GM12872 (cell line): Measurements from ENCODE around the gene HSPA14.

Experiments used
- TF ChIP-seq, protein P1 (sequence below): IDR thresholded peaks from 3 replicates; pipeline ENCODE4 v1.5.1; 2011; ENCODE audit warnings: low read depth, mild to moderate bottlenecking, low read length, moderate library complexity; ENCODE audit not compliant: insufficient read depth

Gene HSPA14

DNA sequence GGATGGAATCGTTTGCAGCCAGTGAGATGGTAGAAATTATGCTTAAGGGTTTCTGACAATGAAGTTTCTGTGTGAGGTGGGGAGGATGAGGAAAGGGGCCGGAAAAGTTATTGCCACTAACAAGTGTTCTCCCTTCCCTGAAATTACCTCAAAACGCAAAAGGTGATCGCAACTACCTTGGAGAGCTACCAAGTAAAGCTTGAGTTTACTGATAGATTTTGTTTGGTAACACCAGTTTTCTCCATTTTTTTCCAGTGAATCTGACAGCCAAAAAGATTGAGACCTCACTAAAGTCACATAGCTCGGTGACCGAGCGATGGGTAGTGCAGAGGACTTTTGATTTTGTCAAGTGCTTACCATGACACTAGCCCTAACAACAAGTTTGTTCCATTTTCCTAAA, 42.1 kb downstream of the HSPA14 start:
- TF ChIP-seq, protein P1, sequence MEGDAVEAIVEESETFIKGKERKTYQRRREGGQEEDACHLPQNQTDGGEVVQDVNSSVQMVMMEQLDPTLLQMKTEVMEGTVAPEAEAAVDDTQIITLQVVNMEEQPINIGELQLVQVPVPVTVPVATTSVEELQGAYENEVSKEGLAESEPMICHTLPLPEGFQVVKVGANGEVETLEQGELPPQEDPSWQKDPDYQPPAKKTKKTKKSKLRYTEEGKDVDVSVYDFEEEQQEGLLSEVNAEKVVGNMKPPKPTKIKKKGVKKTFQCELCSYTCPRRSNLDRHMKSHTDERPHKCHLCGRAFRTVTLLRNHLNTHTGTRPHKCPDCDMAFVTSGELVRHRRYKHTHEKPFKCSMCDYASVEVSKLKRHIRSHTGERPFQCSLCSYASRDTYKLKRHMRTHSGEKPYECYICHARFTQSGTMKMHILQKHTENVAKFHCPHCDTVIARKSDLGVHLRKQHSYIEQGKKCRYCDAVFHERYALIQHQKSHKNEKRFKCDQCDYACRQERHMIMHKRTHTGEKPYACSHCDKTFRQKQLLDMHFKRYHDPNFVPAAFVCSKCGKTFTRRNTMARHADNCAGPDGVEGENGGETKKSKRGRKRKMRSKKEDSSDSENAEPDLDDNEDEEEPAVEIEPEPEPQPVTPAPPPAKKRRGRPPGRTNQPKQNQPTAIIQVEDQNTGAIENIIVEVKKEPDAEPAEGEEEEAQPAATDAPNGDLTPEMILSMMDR = no peak

DNA sequence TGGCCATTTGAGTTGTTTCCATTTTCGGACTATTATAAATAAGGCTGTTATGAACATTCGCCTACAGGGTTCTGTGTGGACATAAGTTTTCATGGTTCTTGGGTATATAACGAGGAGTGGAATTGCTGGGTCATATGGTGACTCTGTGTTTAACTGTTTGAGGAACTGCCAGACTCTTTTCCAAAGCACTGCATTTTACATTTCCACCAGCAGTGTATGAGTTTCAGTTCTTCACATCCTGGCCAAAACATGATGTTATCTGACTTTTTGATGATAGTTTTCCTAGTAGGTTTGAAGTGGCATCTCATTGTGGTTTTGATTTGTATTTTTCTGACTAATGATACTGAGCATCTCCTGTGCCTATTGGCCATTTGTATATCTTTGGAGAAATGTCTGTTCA, 46.0 kb downstream of the HSPA14 start:
- TF ChIP-seq, protein P1 = no peak

DNA sequence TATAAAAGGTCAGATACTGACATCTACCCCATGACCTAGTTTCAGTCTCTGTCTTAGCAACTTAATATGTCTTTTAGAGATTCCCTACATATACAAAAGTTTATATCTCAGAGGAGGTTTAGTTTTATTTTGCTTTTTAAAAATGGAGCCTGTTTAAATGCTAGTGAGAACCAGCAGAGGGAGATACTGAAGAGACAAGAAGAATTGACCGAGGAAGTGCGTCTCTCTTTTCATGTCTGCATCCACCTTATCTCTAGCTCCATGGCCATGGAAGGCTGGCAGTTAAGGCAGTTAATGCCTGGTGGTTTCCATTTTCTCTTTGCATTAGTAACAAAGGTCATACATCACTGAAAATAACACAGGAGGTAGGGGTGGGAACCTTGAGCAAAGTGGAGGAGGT, 51.2 kb downstream of the HSPA14 start:
- TF ChIP-seq, protein P1 = peak; percentile 36; the same call in 2 of the 3 replicates

DNA sequence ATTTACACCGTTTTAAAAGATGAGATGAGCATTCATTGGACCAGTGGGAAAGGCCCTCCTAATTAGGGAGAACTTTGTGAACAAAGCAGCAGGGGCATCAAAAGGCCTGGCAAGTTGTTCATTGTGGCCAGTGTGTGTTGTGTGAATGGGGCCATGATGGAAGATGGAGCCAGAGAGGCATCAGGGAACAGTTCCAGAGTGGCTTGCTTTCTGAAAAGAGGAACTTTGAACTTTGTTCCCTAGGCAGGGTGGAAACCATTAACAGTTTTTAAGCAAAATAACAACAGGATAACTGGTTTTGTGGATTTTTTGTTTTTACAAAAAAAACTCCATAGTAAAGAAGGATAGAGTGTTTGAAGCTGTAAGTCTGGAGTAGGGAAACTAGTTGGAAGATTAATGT, 53.0 kb downstream of the HSPA14 start:
- TF ChIP-seq, protein P1 = no peak

DNA sequence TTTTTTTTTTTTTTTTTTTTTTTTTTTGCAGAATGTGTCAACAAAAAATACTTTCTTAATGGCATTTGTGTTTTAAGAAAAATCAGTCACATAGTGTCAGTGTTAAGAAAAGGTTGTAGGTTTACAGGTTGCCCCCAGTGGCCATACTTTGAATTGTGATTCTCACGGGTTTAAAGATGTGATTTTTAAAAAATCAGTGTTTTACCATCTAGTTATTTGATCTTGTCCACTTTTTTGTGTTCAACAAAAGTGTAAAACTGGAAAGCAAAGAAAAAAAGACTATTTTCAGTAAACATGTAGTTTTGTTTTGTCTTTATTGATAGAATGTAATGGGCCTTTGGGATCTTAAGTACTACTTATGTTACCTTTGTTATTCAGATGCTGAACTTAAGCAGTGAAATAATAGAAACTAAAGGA, 66.2 kb downstream of the HSPA14 start:
- TF ChIP-seq, protein P1 = peak; percentile 64

DNA sequence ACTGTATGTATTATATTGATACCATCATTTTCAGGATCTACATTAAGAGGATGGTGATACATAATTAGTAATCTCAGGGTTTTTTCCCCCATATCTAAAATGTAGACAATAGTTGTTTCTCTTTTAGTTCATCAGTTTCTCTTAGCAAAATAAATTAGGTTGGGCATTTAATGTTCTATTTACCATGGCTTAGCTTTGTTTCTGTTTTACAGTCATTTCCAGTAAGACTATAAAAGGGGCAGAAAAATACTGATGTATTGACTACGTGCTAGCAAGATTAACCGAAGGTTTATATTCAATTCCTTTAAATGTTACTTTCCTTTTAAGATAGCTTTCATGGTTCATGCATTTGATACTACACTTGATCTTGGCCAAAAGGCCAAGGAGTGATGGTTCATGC, 66.8 kb downstream of the HSPA14 start:
- TF ChIP-seq, protein P1 = no peak

DNA sequence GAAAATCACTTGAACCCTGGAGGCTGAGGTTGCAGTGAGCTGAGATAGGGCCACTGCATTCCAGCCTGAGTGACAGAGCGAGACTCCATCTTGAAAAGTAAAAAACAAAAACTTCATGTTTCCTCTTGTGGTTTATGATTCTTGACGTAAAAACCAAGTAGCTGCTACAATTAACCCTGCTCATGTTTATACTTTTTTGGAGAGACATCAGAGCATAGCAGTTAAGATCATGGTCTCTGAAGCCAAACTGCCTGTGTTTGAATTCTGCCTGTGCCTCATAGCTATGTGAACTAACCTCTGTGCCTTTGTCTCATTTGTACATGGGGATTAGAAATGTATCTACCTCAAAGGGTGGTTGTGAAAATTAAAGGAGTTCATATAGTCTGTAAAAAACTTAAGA, 67.8 kb downstream of the HSPA14 start:
- TF ChIP-seq, protein P1 = no peak

DNA sequence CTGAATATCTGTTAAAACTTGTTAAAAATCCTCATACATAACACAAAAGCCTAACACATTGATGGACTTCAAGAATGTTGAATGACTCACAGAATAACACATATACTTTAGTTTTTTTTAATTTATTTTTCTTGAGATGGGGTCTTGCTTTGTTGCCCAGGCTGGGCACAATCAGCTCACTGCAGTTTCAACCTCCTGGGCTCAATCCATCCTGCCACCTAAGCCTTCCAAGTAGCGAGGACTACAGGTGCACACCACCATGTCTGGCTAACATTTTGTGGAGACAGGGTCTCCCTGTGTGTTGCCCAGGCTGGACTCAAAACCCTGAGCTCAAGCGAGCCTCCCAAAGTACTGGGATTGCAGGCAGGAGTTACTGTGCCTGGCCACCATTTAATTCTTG, 68.7 kb downstream of the HSPA14 start:
- TF ChIP-seq, protein P1 = no peak
